Stimulated activated CD4-positive, alpha-beta T cell treated with anti-CD3 and anti-CD28 coated beads, Interleukin-1b, Interleukin-23, amount 100 ng/mL, for 4 hours (primary cell): Measurements from ENCODE around the gene SPATA45.
"Not testable (repeated sequence)": the region's sequence is repeated elsewhere in the genome, so short reads cannot be mapped to it uniquely, and the experiment has no call there.

Experiments used
- DNase-seq, 2 donors: peaks; one replicate each; pipeline ENCODE4 v3.0.0-alpha.2; 2020; ENCODE audit warnings: low read depth in 2 of 2

SPATA45 gene

GRCh38 chr1:212847549-212847948 is at the start of gene SPATA45:
Gene SPATA45, minus strand, starts transcription at chr1:212847649. Its CDS starts 11,500 bp downstream, at chr1:212836149.
- DNase-seq = no peak

GRCh38 chr1:212892108-212892507 is 44.7 kb upstream of the SPATA45 start:
- DNase-seq = no peak

GRCh38 chr1:212884592-212884991 is 37.1 kb upstream of the SPATA45 start:
- DNase-seq = no peak

- no peak for DNase-seq
Observed at GRCh38 chr1:212879947-212880690, 32.7 kb upstream of the SPATA45 start.

GRCh38 chr1:212878418-212878817 is 31.0 kb upstream of the SPATA45 start:
- no peak for DNase-seq

GRCh38 chr1:212873518-212873917 is 26.1 kb upstream of the SPATA45 start:
- no peak for DNase-seq

- no peak for DNase-seq
Observed at GRCh38 chr1:212871976-212872375, 24.5 kb upstream of the SPATA45 start.

- no peak for DNase-seq
Observed at GRCh38 chr1:212867192-212867591, 19.7 kb upstream of the SPATA45 start.

- DNase-seq = no peak
Observed at GRCh38 chr1:212864201-212864600, 16.8 kb upstream of the SPATA45 start.

- not testable (repeated sequence) for DNase-seq
Observed at GRCh38 chr1:212863345-212863744, 15.9 kb upstream of the SPATA45 start.

- DNase-seq = no peak
Observed at GRCh38 chr1:212862111-212862690, 14.8 kb upstream of the SPATA45 start.

- DNase-seq = no peak
Observed at GRCh38 chr1:212860713-212861581, 13.5 kb upstream of the SPATA45 start.

GRCh38 chr1:212858461-212859265 is 11.2 kb upstream of the SPATA45 start:
- DNase-seq = no peak

GRCh38 chr1:212857992-212858460 is 10.6 kb upstream of the SPATA45 start, which contains the start of gene FLVCR1:
Gene FLVCR1, plus strand, starts transcription at chr1:212858275. Its CDS starts 178 bp downstream, at chr1:212858453.
- peak; percentile 78 to 86 for DNase-seq

- no peak for DNase-seq
Observed at GRCh38 chr1:212856755-212857154, 9.3 kb upstream of the SPATA45 start.

GRCh38 chr1:212853658-212854057 is 6.2 kb upstream of the SPATA45 start:
- no peak for DNase-seq

GRCh38 chr1:212852105-212852688 is 4.7 kb upstream of the SPATA45 start:
- no peak for DNase-seq

- not testable (repeated sequence) for DNase-seq
Observed at GRCh38 chr1:212844521-212844920, 2.9 kb downstream of the SPATA45 start.

- no peak for DNase-seq
Observed at GRCh38 chr1:212838145-212838544, 9.3 kb downstream of the SPATA45 start.

- not testable (repeated sequence) for DNase-seq
Observed at GRCh38 chr1:212833211-212834207, 13.9 kb downstream of the SPATA45 start.
